Thoracic aorta (tissue), 2 donors: ENCODE results near the gene JAGN1. TPM values are rescaled to one million over a fixed set of nuclear protein-coding genes. Genes with fewer than 3 reads are reported as not detected.
A peak's percentile ranks its signal among the peaks of the same experiment; 100 is the strongest.

Experiments used
- ATAC-seq: fragments of 150-250 bp; one replicate; pipeline ENCODE4 v1.8.0; 2017; ENCODE audit warnings: low read depth; ENCODE audit not compliant: insufficient number of reproducible peaks, low FRiP score
- DNase-seq: peaks from one replicate; pipeline ENCODE4 v3.0.0-alpha.2; 2020; ENCODE audit warnings: low spot score
- H3K27ac ChIP-seq, 2 donors: fragments of 200-600 bp; sonication (generic); 1 replicate in 1 of 2; 2 replicates in 1 of 2; pipeline ENCODE4 v1.5.1; 2016; ENCODE audit warnings: mild to moderate bottlenecking in 2 of 2, moderate library complexity in 2 of 2
- H3K27me3 ChIP-seq: fragments of 200-600 bp; sonication (generic); replicated peaks from 2 replicates; pipeline ENCODE4 v1.6.0; 2016; ENCODE audit warnings: mild to moderate bottlenecking; ENCODE audit not compliant: insufficient read depth
- H3K36me3 ChIP-seq: fragments of 200-600 bp; sonication (generic); one replicate; pipeline ENCODE4 v1.5.1; 2016
- H3K4me1 ChIP-seq, 2 donors: fragments of 200-600 bp; sonication (generic); 1 replicate in 1 of 2; 2 replicates in 1 of 2; pipeline versions ENCODE4 v1.5.1 to v1.6.0; 2016; ENCODE audit warnings: low read depth in 2 of 2, mild to moderate bottlenecking in 1 of 2; ENCODE audit not compliant: control insufficient read depth in 1 of 2
- H3K4me3 ChIP-seq: fragments of 200-600 bp; sonication (generic); 2 replicates; pipeline ENCODE4 v1.5.1; 2016; ENCODE audit warnings: mild to moderate bottlenecking
- H3K9me3 ChIP-seq: fragments of 200-600 bp; sonication (generic); 2 replicates; pipeline ENCODE4 v1.5.1; 2016
- total RNA-seq, 2 donors: library from RNA; depleted of rRNA; stranded (reverse); fragments of >200 nt; gene quantifications; one replicate each; pipeline versions ENCODE4 v1.1.0 to v1.2.3, GENCODE V29; 2016
- TF ChIP-seq, protein P1 (sequence below): fragments of 200-600 bp; sonication (generic); IDR thresholded peaks from one replicate; pipeline ENCODE4 v1.5.1; 2019; ENCODE audit warnings: antibody characterized with exemption

JAGN1 gene
- total RNA-seq, 2 donors from 2014 or later, result 21.5 to 38.6 TPM

GRCh38 chr3:9918261-9919038, 28.0 kb downstream of the JAGN1 start:
- peak overlapping the region in 1 of 2 donors; percentile 95 for H3K27ac ChIP-seq
- ATAC-seq (no peak), DNase-seq (no peak)
- no peaks in the 10 kb centered on the region for H3K36me3 ChIP-seq
- TF ChIP-seq, protein P1, sequence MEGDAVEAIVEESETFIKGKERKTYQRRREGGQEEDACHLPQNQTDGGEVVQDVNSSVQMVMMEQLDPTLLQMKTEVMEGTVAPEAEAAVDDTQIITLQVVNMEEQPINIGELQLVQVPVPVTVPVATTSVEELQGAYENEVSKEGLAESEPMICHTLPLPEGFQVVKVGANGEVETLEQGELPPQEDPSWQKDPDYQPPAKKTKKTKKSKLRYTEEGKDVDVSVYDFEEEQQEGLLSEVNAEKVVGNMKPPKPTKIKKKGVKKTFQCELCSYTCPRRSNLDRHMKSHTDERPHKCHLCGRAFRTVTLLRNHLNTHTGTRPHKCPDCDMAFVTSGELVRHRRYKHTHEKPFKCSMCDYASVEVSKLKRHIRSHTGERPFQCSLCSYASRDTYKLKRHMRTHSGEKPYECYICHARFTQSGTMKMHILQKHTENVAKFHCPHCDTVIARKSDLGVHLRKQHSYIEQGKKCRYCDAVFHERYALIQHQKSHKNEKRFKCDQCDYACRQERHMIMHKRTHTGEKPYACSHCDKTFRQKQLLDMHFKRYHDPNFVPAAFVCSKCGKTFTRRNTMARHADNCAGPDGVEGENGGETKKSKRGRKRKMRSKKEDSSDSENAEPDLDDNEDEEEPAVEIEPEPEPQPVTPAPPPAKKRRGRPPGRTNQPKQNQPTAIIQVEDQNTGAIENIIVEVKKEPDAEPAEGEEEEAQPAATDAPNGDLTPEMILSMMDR, result no peak
- H3K4me1 ChIP-seq, result peaks cover 29 to 38% of the 10 kb centered on the region in 2 donors
- no peaks in the 10 kb centered on the region for H3K9me3 ChIP-seq
- peak overlapping the region; percentile 89 for H3K4me3 ChIP-seq
- no peaks in the 10 kb centered on the region for H3K27me3 ChIP-seq

DNA sequence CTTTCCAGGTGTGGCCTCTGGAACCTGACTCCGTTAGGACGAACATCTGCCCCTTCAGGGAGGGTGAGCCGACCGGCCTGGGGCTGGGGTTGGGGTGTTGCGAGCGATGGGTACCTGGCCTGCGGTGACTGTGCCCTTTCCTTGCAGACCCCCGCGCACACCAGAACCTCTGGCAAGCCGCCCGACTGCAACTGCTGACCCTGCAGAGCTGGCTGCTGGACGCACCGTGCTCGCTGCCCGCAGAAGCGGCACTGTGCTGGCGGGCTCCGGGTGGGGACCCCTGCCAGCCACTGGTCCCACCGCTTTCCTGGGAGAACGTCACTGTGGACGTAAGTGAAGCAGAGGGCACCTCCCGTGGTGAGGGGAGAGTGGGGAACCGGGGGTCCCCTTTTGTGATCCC, 37.7 kb downstream of the JAGN1 start:
- ATAC-seq (no peak), DNase-seq (no peak)
- Histone ChIP-seq H3K36me3 (peaks cover 19% of the 10 kb centered on the region), H3K9me3 (no peaks in the 10 kb centered on the region), H3K4me3 (no peak overlapping the region), H3K27ac (no peak overlapping the region), H3K4me1 (peaks cover 5 to 11% of the 10 kb centered on the region in 2 donors), H3K27me3 (no peaks in the 10 kb centered on the region)
- TF ChIP-seq, protein P1, result no peak

DNA sequence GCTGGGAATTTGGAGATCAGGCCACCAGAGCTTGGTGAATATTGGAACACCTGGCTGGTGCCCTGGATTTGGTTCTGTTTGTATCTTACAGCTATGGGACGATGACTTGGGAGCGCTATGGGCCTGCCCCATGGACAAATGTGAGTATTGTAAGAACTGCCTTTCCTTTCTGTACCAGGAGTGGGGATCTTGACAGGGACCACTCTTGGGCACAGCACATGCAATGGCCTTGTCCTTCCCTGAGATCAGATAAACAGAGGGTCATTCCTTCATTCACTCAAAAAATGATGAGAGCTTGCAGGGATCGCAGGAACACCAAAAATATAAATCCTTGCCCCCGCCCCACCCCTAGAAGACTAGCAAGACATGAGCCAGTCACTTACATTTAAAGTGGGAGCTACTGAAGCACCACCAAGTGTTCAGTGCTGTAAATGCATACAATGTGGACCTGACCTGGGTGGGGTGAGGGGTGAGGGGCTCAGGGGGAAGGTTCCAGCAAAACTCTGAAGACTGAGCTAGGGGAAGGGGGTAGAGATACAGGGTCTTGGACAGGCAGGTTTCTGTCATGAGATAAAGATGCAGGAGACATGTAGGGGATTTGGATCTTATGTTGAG, 40.5 kb downstream of the JAGN1 start:
- Histone ChIP-seq H3K4me3 (no peak overlapping the region), H3K27ac (no peak overlapping the region), H3K27me3 (no peaks in the 10 kb centered on the region), H3K4me1 (peaks cover 20 to 31% of the 10 kb centered on the region in 2 donors), H3K9me3 (no peaks in the 10 kb centered on the region), H3K36me3 (peaks cover 19% of the 10 kb centered on the region)
- ATAC-seq, result no peak
- DNase-seq, result no peak
- TF ChIP-seq, protein P1, result no peak

DNA sequence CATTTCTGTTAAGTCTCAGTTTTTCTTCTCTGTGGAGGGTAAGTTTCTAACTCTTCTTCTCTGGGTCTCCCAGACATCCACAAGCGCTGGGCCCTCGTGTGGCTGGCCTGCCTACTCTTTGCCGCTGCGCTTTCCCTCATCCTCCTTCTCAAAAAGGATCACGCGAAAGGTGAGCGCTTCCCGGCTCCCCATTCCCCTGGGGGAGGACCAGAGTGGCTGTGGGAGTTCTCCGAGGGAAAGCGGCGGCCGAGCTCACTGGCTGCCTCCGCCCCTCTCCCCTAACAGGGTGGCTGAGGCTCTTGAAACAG, 42.1 kb downstream of the JAGN1 start:
- TF ChIP-seq, protein P1, result no peak
- H3K27ac ChIP-seq, result peak overlapping the region; percentile 92 to 95

GRCh38 chr3:9932843-9933560, 42.6 kb downstream of the JAGN1 start:
- H3K27ac ChIP-seq, result peak overlapping the region; percentile 92 to 95
- H3K27me3 ChIP-seq, result no peaks in the 10 kb centered on the region
- no peaks in the 10 kb centered on the region for H3K9me3 ChIP-seq
- peak overlapping the region; percentile 94 for H3K4me3 ChIP-seq
- TF ChIP-seq, protein P1, result peak; percentile 82
- peak; percentile 71 for DNase-seq
- peaks cover 23 to 32% of the 10 kb centered on the region in 2 donors for H3K4me1 ChIP-seq
- peak; percentile 80 for ATAC-seq
- H3K36me3 ChIP-seq, result peaks cover 24% of the 10 kb centered on the region

More for the DNA sequence above, 42.1 kb downstream of the JAGN1 start:
- H3K27me3 ChIP-seq, result no peaks in the 10 kb centered on the region
- peak overlapping the region; percentile 94 for H3K4me3 ChIP-seq
- H3K36me3 ChIP-seq, result peaks cover 22% of the 10 kb centered on the region
- no peak for DNase-seq
- no peak for ATAC-seq
- H3K4me1 ChIP-seq, result peaks cover 23 to 32% of the 10 kb centered on the region in 2 donors
- H3K9me3 ChIP-seq, result no peaks in the 10 kb centered on the region
